ENCODE results near the gene MTCL1.
A peak's percentile ranks its signal among the peaks of the same experiment; 100 is the strongest.

The MTCL1 gene

GRCh38 chr18:8713691-8714090 lies 8.3 kb downstream of the MTCL1 start:
- DNase-seq (ENCODE audit: low spot score): no peak

GRCh38 chr18:8715599-8715998 lies 10.2 kb downstream of the MTCL1 start:
- DNase-seq (ENCODE audit: low spot score): no peak

GRCh38 chr18:8717011-8717770 lies 11.8 kb downstream of the MTCL1 start:
- no peak for DNase-seq (ENCODE audit: low spot score)

- no peak for DNase-seq (ENCODE audit: low spot score)
Observed at GRCh38 chr18:8718401-8718913, 13.1 kb downstream of the MTCL1 start.

- no peak for DNase-seq (ENCODE audit: low spot score)
Observed at GRCh38 chr18:8719192-8719591, 13.8 kb downstream of the MTCL1 start.

- no peak for DNase-seq (ENCODE audit: low spot score)
Observed at GRCh38 chr18:8720141-8720540, 14.8 kb downstream of the MTCL1 start.

- DNase-seq (ENCODE audit: low spot score): no peak
Observed at GRCh38 chr18:8721094-8721669, 15.8 kb downstream of the MTCL1 start.

- peak; percentile 58 for DNase-seq (ENCODE audit: low spot score)
Observed at GRCh38 chr18:8721716-8722115, 16.4 kb downstream of the MTCL1 start.

GRCh38 chr18:8722946-8723820 lies 17.8 kb downstream of the MTCL1 start:
- DNase-seq (ENCODE audit: low spot score): no peak

GRCh38 chr18:8724452-8724851 lies 19.1 kb downstream of the MTCL1 start:
- no peak for DNase-seq (ENCODE audit: low spot score)

- no peak for DNase-seq (ENCODE audit: low spot score)
Observed at GRCh38 chr18:8726281-8726680, 20.9 kb downstream of the MTCL1 start.

GRCh38 chr18:8726963-8727705 lies 21.8 kb downstream of the MTCL1 start:
- no peak for DNase-seq (ENCODE audit: low spot score)

GRCh38 chr18:8730080-8730827 lies 24.9 kb downstream of the MTCL1 start:
- peak; percentile 41 for DNase-seq (ENCODE audit: low spot score)

- no peak for DNase-seq (ENCODE audit: low spot score)
Observed at GRCh38 chr18:8732442-8733360, 27.3 kb downstream of the MTCL1 start.

- DNase-seq (ENCODE audit: low spot score): no peak
Observed at GRCh38 chr18:8734496-8734895, 29.1 kb downstream of the MTCL1 start.

GRCh38 chr18:8735274-8735673 lies 29.9 kb downstream of the MTCL1 start:
- DNase-seq (ENCODE audit: low spot score): no peak

- DNase-seq (ENCODE audit: low spot score): no peak
Observed at GRCh38 chr18:8741117-8741516, 35.8 kb downstream of the MTCL1 start.

GRCh38 chr18:8741532-8741931 lies 36.2 kb downstream of the MTCL1 start:
- no peak for DNase-seq (ENCODE audit: low spot score)

- DNase-seq (ENCODE audit: low spot score): no peak
Observed at GRCh38 chr18:8742387-8743361, 37.3 kb downstream of the MTCL1 start.
